Effector memory CD4-positive, alpha-beta T cell (primary cell): ENCODE results near the gene BSG.

Experiments used
- DNase-seq, 3 donors: peaks; one replicate each; pipeline ENCODE4 v3.0.0-alpha.2; 2020
- H3K27ac ChIP-seq: 2 replicates; pipeline ENCODE4 v1.7.0; 2013; ENCODE audit warnings: mild to moderate bottlenecking, low read length, moderate library complexity; ENCODE audit not compliant: insufficient read depth, poor library complexity, severe bottlenecking
- H3K27me3 ChIP-seq: replicated peaks from 2 replicates; pipeline ENCODE4 v1.7.0; 2013; ENCODE audit warnings: mild to moderate bottlenecking, low read length; ENCODE audit not compliant: insufficient read depth, control insufficient read depth, poor library complexity, severe bottlenecking
- H3K36me3 ChIP-seq: 2 replicates; pipeline ENCODE4 v1.7.0; 2013; ENCODE audit warnings: mild to moderate bottlenecking, low read length, moderate library complexity; ENCODE audit not compliant: control insufficient read depth, insufficient read depth
- H3K4me1 ChIP-seq: 2 replicates; pipeline ENCODE4 v1.7.0; 2013; ENCODE audit warnings: low read length, mild to moderate bottlenecking; ENCODE audit not compliant: control insufficient read depth, insufficient read depth, poor library complexity, severe bottlenecking
- H3K4me3 ChIP-seq: 2 replicates; pipeline ENCODE4 v1.7.0; 2013; ENCODE audit warnings: low read length, low read depth, mild to moderate bottlenecking; ENCODE audit not compliant: insufficient read depth, poor library complexity, severe bottlenecking
- H3K9me3 ChIP-seq: 2 replicates; pipeline ENCODE4 v1.7.0; 2013; ENCODE audit warnings: mild to moderate bottlenecking, low read length, moderate library complexity; ENCODE audit not compliant: control insufficient read depth

BSG gene

DNA sequence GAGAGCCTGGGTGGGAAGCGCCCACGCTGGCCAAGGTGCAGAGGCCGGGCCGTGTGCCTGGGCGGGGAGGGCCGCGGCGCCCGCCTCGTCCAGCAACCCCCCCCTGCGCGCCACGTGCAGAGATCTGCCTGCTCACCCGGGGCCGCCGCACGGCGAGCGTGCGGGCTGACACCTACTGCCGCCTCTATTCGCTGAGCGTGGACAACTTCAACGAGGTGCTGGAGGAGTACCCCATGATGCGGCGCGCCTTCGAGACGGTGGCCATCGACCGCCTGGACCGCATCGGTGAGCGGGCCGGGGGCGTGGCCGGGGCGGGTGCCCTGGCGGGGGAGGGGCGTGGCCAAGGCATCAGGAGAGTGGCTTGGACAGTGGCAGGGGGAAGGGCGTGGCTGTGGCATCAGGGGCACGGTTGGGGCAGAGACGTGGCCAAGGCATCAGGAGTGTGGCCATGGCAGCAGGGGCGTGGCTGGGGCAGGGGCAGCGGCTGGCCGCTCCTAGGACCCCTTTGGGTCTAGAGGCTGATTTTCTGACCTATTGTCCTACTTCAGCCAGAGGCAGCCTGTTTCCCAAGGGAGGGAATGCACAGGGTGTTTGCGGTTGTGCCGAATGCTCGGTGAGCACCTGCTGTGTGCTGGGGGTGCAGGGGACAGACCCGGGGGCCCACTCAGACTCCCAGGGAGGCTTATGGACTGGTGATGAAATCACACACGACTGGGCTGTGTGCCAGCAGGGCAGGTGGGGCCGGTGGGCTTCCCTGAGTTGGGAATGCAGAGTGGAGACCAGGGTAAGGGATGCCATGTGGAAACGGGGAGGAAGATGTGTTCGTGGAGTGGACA is 41.6 kb downstream of the BSG start:
- H3K27ac ChIP-seq: no peak overlapping the region
- no peaks in the 10 kb centered on the region for H3K9me3 ChIP-seq
- no peaks in the 10 kb centered on the region for H3K27me3 ChIP-seq
- H3K36me3 ChIP-seq: peaks cover 16% of the 10 kb centered on the region
- H3K4me3 ChIP-seq: no peak overlapping the region
- H3K4me1 ChIP-seq: peaks cover 21% of the 10 kb centered on the region
- DNase-seq: no peak

DNA sequence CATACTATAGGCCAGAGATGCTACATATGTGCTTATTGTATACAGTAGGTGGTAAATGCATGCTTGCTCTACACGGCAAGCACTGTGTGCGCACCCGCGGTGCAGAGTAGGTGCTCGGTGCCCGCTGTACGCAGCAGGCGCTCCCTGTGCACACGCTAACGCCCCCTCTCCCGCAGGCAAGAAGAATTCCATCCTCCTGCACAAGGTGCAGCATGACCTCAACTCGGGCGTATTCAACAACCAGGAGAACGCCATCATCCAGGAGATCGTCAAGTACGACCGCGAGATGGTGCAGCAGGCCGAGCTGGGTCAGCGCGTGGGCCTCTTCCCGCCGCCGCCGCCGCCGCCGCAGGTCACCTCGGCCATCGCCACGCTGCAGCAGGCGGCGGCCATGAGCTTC is 43.2 kb downstream of the BSG start:
- H3K27ac ChIP-seq: no peak overlapping the region
- DNase-seq: no peak

DNA sequence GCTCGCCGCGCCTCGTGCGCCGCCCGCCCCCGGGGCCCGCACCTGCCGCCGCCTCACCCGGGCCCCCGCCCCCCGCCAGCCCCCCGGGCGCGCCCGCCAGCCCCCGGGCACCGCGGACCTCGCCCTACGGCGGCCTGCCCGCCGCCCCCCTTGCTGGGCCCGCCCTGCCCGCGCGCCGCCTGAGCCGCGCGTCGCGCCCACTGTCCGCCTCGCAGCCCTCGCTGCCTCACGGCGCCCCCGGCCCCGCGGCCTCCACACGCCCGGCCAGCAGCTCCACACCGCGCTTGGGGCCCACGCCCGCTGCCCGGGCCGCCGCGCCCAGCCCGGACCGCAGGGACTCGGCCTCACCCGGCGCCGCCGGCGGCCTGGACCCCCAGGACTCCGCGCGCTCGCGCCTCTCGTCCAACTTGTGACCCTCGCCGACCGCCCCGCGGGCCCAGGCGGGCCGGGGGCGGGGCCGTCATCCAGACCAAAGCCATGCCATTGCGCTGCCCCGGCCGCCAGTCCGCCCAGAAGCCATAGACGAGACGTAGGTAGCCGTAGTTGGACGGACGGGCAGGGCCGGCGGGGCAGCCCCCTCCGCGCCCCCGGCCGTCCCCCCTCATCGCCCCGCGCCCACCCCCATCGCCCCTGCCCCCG is 43.8 kb downstream of the BSG start:
- peaks cover 31% of the 10 kb centered on the region for H3K36me3 ChIP-seq
- peaks cover 5% of the 10 kb centered on the region for H3K4me1 ChIP-seq
- no peak overlapping the region for H3K27ac ChIP-seq
- DNase-seq: no peak
- H3K4me3 ChIP-seq: no peak overlapping the region
- H3K9me3 ChIP-seq: no peaks in the 10 kb centered on the region
- no peaks in the 10 kb centered on the region for H3K27me3 ChIP-seq

More for the DNA sequence above, 43.2 kb downstream of the BSG start:
- no peaks in the 10 kb centered on the region for H3K27me3 ChIP-seq
- no peak overlapping the region for H3K4me3 ChIP-seq
- peaks cover 31% of the 10 kb centered on the region for H3K36me3 ChIP-seq
- H3K4me1 ChIP-seq: peaks cover 10% of the 10 kb centered on the region
- H3K9me3 ChIP-seq: no peaks in the 10 kb centered on the region

DNA sequence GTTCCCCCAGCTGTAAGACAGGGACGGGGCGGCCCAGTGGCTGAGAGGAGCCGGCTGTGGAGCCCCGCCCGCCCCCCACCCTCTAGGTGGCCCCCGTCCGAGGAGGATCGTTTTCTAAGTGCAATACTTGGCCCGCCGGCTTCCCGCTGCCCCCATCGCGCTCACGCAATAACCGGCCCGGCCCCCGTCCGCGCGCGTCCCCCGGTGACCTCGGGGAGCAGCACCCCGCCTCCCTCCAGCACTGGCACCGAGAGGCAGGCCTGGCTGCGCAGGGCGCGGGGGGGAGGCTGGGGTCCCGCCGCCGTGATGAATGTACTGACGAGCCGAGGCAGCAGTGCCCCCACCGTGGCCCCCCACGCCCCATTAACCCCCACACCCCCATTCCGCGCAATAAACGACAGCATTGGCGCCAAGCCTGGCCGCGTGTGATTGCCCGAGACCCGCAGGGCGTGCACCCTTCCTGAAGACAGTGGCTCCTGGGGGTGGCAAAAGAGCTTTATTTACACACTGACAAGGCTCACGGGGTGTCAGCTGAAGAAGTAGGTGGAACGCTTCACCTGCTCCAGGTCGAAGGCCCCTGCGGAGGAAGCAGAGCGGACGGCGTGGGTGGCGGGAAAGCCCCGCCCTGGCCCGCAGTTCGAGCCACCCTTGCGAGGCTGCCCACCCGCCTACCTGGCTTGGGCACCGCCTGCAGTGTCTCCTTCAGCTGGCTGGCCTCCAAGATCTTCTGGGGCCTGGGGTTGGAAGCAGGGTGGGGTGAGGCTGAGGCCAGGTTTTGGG is 44.5 kb downstream of the BSG start:
- Histone ChIP-seq H3K9me3 (no peaks in the 10 kb centered on the region), H3K4me1 (no peaks in the 10 kb centered on the region), H3K27ac (no peak overlapping the region), H3K27me3 (no peaks in the 10 kb centered on the region), H3K4me3 (no peak overlapping the region), H3K36me3 (peaks cover 36% of the 10 kb centered on the region)
- DNase-seq: no peak

DNA sequence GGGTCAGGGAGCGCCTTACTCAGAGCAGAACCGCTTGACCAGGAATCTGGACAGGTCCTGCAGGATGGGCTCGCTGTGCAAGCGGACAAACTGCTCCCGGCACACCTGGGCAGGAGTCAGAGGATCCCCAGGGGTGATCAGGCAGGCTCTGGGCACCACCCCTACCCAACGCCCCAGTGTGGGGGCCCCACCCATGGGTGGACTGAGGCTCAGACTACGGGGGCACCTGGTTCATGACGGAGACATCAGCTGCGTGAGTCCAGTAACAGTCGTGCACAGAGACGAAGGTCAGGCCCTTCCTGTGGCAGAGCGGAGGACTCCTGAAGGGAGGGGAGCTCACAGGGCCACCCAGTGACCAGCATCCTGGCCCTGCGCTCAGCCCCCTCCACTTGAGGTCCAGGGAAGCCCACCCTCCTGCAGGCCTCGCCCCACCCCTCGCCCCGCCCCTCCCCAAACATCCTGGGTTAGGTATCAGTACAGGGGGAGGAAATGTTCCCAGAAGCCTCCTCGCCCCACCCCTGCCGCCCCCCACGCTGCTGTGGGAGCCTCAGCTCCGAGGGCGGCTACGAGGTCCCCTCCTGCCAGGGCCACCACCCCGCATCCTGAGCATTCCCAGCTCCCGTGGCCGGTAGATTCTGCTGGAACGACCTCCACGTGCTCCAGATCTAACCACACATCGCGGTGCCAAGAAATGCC is 45.3 kb downstream of the BSG start:
- H3K36me3 ChIP-seq: peaks cover 43% of the 10 kb centered on the region
- DNase-seq: no peak
- no peaks in the 10 kb centered on the region for H3K27me3 ChIP-seq
- no peak overlapping the region for H3K4me3 ChIP-seq
- H3K9me3 ChIP-seq: no peaks in the 10 kb centered on the region
- H3K4me1 ChIP-seq: no peaks in the 10 kb centered on the region
- H3K27ac ChIP-seq: no peak overlapping the region

DNA sequence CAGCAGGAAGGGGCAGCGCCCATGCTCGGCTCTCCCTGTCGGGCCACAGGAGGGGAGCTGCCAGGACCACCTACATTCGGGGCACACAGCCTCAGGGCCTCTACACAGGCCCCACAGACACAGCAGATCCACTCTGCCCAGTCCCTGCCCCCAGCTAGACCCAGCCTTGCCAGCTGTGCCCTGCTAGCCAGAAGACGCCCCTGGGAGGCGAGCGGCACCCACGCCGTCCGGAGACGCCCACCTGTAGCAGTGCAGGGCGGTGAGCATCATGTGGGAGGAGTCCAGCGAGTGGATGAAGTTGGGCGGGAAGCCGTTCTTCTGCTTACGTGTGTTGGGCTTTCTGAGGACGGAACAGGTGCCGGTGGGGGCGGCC is 45.8 kb downstream of the BSG start:
- H3K4me3 ChIP-seq: no peak overlapping the region
- H3K4me1 ChIP-seq: no peaks in the 10 kb centered on the region
- H3K36me3 ChIP-seq: peaks cover 48% of the 10 kb centered on the region
- H3K27me3 ChIP-seq: no peaks in the 10 kb centered on the region
- no peaks in the 10 kb centered on the region for H3K9me3 ChIP-seq
- no peak overlapping the region for H3K27ac ChIP-seq
- no peak for DNase-seq

DNA sequence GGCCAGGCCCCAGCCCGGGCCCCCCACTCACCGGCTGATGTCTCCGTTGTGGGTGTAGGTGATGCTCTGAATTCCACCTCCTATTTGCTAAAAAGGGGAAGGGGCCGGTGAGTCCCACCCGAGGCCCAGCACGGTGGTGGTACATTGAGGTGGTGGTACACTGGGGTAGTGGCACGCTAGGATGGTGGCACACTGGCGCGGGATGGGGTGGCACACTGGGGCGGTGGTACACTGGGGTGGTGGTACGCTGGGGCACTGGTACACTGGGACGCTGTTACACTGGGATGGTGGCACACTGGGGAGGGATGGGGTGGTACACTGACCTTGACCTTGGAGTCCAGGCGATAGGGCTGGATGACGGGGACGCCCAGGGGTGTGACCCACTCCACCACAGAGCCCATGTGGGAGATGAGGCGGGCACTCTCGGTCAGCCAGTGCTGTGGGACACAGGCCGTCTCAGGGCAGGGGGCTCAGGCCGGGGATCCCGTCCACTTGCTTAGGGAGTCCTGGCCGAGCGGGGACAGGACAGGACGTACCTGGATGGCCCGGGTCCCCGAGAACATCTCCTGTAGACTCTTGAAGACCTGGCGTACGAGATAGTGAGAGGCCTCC is 46.4 kb downstream of the BSG start:
- H3K4me3 ChIP-seq: no peak overlapping the region
- no peak overlapping the region for H3K27ac ChIP-seq
- H3K9me3 ChIP-seq: no peaks in the 10 kb centered on the region
- DNase-seq: no peak
- peaks cover 53% of the 10 kb centered on the region for H3K36me3 ChIP-seq
- no peaks in the 10 kb centered on the region for H3K4me1 ChIP-seq
- no peaks in the 10 kb centered on the region for H3K27me3 ChIP-seq

DNA sequence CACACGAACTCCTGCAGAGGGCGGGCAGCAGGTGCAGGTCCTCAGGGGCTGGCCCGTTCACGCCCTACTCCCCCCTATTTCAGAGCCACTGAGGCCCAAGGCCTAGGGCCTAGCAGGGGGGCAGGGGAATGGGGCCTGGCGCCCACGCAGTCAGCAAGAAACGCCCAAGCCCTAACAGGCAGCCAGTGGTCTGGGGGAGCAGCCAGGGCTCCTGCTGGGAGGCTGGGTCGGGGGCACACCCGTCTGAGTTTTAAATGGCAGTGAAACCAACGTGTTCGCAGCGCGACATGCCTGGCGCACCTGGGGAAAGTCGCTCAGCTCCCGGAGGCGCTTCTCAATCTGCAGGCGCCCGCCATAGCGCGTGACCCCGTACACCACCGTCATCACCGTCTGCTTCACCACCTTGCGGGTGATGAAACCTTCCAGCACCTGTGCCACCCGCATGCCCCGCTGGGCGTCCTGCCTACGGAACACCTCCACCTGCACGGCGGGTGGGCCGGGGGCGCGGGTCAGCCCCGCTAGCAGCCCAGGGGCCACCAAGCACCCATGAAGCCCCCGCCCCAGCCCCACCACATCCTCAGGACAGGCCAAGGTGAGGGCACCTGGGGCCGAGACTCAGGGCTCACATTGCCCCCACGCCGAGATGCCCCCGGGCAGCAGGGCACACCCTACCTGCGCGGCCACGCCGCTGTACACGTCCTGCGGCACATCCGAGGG is 47.0 kb downstream of the BSG start:
- Histone ChIP-seq H3K27me3 (no peaks in the 10 kb centered on the region), H3K9me3 (no peaks in the 10 kb centered on the region), H3K4me1 (no peaks in the 10 kb centered on the region), H3K4me3 (no peak overlapping the region), H3K36me3 (peaks cover 59% of the 10 kb centered on the region), H3K27ac (no peak overlapping the region)
- DNase-seq: no peak
